GM23338 (cell line): ENCODE measurements around the gene ZNF805.

Experiments used
- EZH2 ChIP-seq: fragments of 200-600 bp; sonication (generic); IDR thresholded peaks from one replicate; pipeline ENCODE4 v1.8.0; 2017; ENCODE audit warnings: antibody characterized with exemption, mild to moderate bottlenecking, low read depth; ENCODE audit not compliant: unreplicated experiment
- TF ChIP-seq, protein P1 (sequence below), 2 experiments: fragments of 200-600 bp in 1 of 2; sonication (generic) in 1 of 2; conservative IDR thresholded peaks; 2 replicates each; pipeline versions ENCODE4 v1.5.1 to v1.6.1; 2016 to 2017; ENCODE audit warnings: antibody characterized with exemption in 2 of 2, low read depth in 2 of 2, mild to moderate bottlenecking in 2 of 2, moderate library complexity in 1 of 2

DNA sequence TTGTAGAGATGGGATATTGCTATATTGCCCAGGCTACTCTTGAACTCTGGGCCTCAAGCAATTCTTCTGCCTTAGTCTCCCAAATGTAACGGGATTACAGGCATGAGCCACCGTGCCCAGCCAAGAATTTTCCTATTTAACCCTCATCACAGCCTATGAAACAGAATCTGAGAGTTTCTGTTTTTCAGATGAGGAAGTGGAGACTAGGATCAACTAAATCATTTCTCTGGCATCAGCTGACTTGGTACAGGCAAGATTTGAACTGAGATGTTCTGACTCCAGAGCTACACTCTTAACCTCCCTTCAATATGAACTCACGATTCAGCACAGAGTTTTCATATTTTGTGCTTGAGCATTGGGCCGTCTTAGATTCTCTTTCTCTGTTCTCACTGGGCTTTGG is 47.9 kb downstream of the ZNF805 start:
- TF ChIP-seq, protein P1, sequence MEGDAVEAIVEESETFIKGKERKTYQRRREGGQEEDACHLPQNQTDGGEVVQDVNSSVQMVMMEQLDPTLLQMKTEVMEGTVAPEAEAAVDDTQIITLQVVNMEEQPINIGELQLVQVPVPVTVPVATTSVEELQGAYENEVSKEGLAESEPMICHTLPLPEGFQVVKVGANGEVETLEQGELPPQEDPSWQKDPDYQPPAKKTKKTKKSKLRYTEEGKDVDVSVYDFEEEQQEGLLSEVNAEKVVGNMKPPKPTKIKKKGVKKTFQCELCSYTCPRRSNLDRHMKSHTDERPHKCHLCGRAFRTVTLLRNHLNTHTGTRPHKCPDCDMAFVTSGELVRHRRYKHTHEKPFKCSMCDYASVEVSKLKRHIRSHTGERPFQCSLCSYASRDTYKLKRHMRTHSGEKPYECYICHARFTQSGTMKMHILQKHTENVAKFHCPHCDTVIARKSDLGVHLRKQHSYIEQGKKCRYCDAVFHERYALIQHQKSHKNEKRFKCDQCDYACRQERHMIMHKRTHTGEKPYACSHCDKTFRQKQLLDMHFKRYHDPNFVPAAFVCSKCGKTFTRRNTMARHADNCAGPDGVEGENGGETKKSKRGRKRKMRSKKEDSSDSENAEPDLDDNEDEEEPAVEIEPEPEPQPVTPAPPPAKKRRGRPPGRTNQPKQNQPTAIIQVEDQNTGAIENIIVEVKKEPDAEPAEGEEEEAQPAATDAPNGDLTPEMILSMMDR (conservative IDR thresholded peaks at IDR 0.05; ENCODE audit: low read depth in 2 of 2): no peak
- TF ChIP-seq EZH2: no peak
